SH-SY5Y (cell line): ENCODE measurements around the gene ADAMTSL1.

Experiments used
- GATA2 ChIP-seq: IDR thresholded peaks from 2 replicates; pipeline ENCODE4 v1.6.1; 2011; ENCODE audit warnings: mild to moderate bottlenecking, low read depth, low read length
- GATA3 ChIP-seq: IDR thresholded peaks from 2 replicates; pipeline ENCODE4 v1.6.1; 2011; ENCODE audit warnings: low read depth, mild to moderate bottlenecking, low read length, moderate library complexity

DNA sequence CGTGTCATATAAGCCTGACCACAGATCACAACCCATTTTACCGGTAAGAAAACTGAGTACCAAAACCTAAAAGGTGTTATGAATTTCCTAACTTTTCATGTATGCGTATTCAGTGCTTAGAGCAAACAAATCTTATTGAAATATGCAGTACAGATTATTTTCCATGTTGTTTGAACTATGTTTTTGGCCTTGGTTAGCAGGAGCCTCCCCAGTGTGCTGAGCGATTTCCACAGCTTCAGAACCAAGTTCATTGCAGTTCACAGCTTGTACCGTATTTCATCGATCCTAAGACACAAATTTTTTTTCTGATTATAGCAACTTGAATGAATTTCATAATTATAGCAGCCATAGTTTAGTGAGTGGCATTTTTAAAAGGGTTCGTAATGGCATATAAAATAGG, 13.7 kb downstream of the ADAMTSL1 start:
- TF ChIP-seq GATA2 = no peak
- TF ChIP-seq GATA3 = no peak
